ENCODE results near the gene ALDH1L1.

The ALDH1L1 gene

DNA sequence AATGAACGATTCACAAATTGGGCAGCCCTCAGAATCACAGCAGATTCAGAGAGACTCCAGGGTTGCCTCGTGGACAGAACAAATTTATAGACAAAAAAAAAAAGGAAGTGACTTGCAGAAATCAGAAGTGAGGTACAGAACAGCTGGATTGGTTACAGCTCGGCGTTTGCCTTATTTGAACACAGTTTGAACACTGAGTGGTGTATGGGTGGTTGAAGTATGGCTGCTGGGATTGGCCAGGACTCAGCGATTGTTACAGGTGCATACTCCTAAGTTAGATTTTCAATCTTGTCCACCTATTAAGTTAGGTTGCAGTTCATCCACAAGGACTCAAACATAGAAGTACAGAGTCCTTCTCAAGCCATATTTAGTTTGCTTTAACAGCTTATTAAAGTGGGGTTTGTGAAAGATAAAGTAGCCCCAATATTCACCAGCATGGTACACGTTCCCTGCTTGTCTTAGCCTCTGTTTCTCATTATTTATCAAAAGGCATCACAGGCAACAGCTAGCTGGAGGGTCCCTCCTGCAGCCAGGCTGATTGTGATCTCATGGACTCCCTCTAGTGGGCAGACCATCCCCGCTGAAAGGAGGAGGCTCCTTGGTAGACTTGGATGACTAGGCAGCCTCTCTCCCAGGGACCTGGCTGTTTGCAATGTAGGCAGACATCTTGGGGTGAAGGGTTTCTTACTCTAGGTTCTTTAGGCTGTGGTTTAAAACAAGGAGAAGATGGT is 17.6 kb upstream of the ALDH1L1 start:
- TF ChIP-seq POLR2AphosphoS5 (IDR thresholded peaks at IDR 0.05; ENCODE audit: low read depth, low read length) = no peak
- TF ChIP-seq FOXP2 (optimal IDR thresholded peaks at IDR 0.05; ENCODE audit: borderline replicate concordance, extremely low read depth, extremely low read length, insufficient read depth) = no peak
- TF ChIP-seq, protein P1, sequence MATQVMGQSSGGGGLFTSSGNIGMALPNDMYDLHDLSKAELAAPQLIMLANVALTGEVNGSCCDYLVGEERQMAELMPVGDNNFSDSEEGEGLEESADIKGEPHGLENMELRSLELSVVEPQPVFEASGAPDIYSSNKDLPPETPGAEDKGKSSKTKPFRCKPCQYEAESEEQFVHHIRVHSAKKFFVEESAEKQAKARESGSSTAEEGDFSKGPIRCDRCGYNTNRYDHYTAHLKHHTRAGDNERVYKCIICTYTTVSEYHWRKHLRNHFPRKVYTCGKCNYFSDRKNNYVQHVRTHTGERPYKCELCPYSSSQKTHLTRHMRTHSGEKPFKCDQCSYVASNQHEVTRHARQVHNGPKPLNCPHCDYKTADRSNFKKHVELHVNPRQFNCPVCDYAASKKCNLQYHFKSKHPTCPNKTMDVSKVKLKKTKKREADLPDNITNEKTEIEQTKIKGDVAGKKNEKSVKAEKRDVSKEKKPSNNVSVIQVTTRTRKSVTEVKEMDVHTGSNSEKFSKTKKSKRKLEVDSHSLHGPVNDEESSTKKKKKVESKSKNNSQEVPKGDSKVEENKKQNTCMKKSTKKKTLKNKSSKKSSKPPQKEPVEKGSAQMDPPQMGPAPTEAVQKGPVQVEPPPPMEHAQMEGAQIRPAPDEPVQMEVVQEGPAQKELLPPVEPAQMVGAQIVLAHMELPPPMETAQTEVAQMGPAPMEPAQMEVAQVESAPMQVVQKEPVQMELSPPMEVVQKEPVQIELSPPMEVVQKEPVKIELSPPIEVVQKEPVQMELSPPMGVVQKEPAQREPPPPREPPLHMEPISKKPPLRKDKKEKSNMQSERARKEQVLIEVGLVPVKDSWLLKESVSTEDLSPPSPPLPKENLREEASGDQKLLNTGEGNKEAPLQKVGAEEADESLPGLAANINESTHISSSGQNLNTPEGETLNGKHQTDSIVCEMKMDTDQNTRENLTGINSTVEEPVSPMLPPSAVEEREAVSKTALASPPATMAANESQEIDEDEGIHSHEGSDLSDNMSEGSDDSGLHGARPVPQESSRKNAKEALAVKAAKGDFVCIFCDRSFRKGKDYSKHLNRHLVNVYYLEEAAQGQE (IDR thresholded peaks at IDR 0.05; ENCODE audit: insufficient read depth in 1 of 2, low read depth in 2 of 2, low read length in 2 of 2) = no peak
- no peak for TF ChIP-seq TAF1 (IDR thresholded peaks at IDR 0.05; ENCODE audit: borderline replicate concordance, insufficient read depth, low read length)
- TF ChIP-seq SIN3A (IDR thresholded peaks at IDR 0.05; ENCODE audit: borderline replicate concordance, insufficient read depth, low read length) = no peak

DNA sequence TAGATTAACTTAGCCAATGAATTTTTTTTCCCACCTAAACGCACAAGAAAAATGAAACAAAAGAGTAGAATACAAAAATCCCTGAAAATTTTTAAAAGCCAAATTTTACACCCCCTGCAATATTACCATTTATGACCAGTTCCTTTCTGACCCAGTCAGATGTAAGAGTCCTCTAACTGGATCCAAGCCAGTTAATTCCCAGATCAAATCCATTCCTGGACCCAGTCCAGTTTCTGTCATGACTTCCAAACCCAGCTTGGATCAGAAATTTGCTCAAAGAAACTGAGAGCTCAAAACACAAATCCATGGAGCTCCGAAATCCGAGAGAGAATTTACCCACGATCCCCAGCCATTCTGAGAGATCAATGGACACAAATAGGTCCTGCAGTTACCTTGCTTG is 17.0 kb upstream of the ALDH1L1 start:
- no peak for TF ChIP-seq TAF1 (IDR thresholded peaks at IDR 0.05; ENCODE audit: borderline replicate concordance, insufficient read depth, low read length)
- TF ChIP-seq POLR2AphosphoS5 (IDR thresholded peaks at IDR 0.05; ENCODE audit: low read depth, low read length) = no peak
- TF ChIP-seq, protein P1 (IDR thresholded peaks at IDR 0.05; ENCODE audit: insufficient read depth in 1 of 2, low read depth in 2 of 2, low read length in 2 of 2) = no peak
- no peak for TF ChIP-seq SIN3A (IDR thresholded peaks at IDR 0.05; ENCODE audit: borderline replicate concordance, insufficient read depth, low read length)
- TF ChIP-seq FOXP2 (optimal IDR thresholded peaks at IDR 0.05; ENCODE audit: borderline replicate concordance, extremely low read depth, extremely low read length, insufficient read depth) = no peak

DNA sequence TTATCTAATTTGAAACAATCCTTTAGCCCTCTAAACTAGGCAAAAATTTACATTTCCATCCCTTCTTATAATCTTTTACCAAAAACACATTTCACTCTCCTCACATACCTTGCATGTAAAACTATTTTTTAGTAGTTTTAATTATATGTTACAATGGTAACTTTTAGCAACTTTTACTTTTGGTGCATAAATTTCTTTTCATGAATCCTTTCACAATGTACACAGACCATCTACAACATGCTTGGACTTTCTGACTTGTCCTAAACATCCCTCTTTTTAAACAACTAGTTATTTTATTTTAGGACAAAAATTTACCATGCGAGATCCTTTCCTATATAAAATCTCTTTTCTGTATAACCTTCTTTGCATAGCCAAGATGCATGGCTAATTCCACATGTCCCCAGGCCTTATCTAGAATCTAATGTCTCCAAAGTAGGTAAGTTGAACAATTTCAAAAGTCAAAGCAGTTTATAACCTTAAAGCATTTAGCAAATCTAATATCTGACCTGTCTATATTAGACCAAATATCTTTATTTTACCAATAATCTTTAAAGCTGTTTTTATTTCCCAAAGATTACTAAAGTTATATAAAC is 14.4 kb upstream of the ALDH1L1 start:
- TF ChIP-seq POLR2AphosphoS5 (IDR thresholded peaks at IDR 0.05; ENCODE audit: low read depth, low read length) (no peak), TAF1 (IDR thresholded peaks at IDR 0.05; ENCODE audit: borderline replicate concordance, insufficient read depth, low read length) (no peak), FOXP2 (optimal IDR thresholded peaks at IDR 0.05; ENCODE audit: borderline replicate concordance, extremely low read depth, extremely low read length, insufficient read depth) (no peak), SIN3A (IDR thresholded peaks at IDR 0.05; ENCODE audit: borderline replicate concordance, insufficient read depth, low read length) (no peak)
- TF ChIP-seq, protein P1 (IDR thresholded peaks at IDR 0.05; ENCODE audit: insufficient read depth in 1 of 2, low read depth in 2 of 2, low read length in 2 of 2) = no peak

DNA sequence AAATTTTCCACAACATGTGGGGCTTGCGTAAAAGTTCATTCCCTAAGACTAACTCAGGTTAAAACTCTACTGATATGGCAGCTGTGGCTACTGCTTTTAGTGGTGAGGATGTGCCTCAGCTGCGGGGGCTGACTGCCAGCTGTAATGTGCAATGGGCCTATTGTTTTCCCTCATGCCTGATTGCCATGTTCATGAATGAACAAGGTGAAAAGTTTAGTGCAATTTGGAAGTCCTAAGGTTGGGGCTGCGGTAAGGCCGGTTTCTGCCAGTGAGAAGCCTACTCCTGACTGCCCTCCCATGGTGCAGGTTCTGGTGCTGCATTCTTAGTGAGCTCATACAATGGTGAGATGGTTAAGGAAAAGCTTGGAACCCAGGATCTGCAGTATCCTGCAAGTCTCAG is 10.9 kb upstream of the ALDH1L1 start:
- no peak for TF ChIP-seq SIN3A (IDR thresholded peaks at IDR 0.05; ENCODE audit: borderline replicate concordance, insufficient read depth, low read length)
- no peak for TF ChIP-seq TAF1 (IDR thresholded peaks at IDR 0.05; ENCODE audit: borderline replicate concordance, insufficient read depth, low read length)
- TF ChIP-seq FOXP2 (optimal IDR thresholded peaks at IDR 0.05; ENCODE audit: borderline replicate concordance, extremely low read depth, extremely low read length, insufficient read depth) = no peak
- TF ChIP-seq POLR2AphosphoS5 (IDR thresholded peaks at IDR 0.05; ENCODE audit: low read depth, low read length) = no peak
- TF ChIP-seq, protein P1 (IDR thresholded peaks at IDR 0.05; ENCODE audit: insufficient read depth in 1 of 2, low read depth in 2 of 2, low read length in 2 of 2) = no peak

Measured in PFSK-1 (cell line).